HepG2 (cell line): Measurements from ENCODE around the gene CCL5. TPM values are rescaled to one million over a fixed set of nuclear protein-coding genes. Genes with fewer than 3 reads are reported as not detected.
A peak's percentile ranks its signal among the peaks of the same experiment; 100 is the strongest.

Experiments
- ATAC-seq: fragments of 200-7000 bp; cut with Tn5 transposase; 3 replicates; pipeline ENCODE4 v1.9.1; 2020; ENCODE audit warnings: mild to moderate bottlenecking, moderate library complexity
- BruUV-seq: library from RNA; stranded (reverse); fragments of 400-500 nt; replicated peaks from 2 replicates; lab custom pipeline; 2021; lab: Mats Ljungman, UMichigan
- CTCF ChIA-PET: fragments of 300-600 bp; formaldehyde crosslinking; extraction: SDS; loops from one replicate; lab custom pipeline; 2021; ENCODE audit warnings: low total read pairs, inconsistent platforms, low intra/inter-chr PET ratio; lab: Yijun Ruan, JAX
- POLR2A ChIA-PET: fragments of 350-600 bp; sonication (Branson Sonifier 250); formaldehyde crosslinking; loops from one replicate; lab custom pipeline; 2020; ENCODE audit warnings: antibody characterized with exemption, inconsistent platforms; lab: Yijun Ruan, JAX
- DNase-seq: peaks from one replicate; pipeline ENCODE4 v3.0.0-alpha.2; 2015; ENCODE audit warnings: low spot score
- FAIRE-seq: peaks from 3 replicates; lab custom pipeline; 2011; peaks lifted over from hg19 to GRCh38; lab: Jason Lieb, UNC
- H2AFZ ChIP-seq: one replicate; pipeline ENCODE4 v1.6.1; 2011; ENCODE audit warnings: low read length, inconsistent platforms
- H3K27ac ChIP-seq: fragments of 300-600 bp; 3 replicates; pipeline ENCODE4 v1.8.0; 2011; ENCODE audit warnings: mixed run types, mild to moderate bottlenecking, mixed read lengths, low read length, inconsistent platforms; ENCODE audit not compliant: insufficient read depth; ENCODE audit errors: extremely low read length
- H3K27me3 ChIP-seq, 2 experiments: fragments of 200-600 bp in 1 of 2; 2 replicates in 1 of 2; 3 replicates in 1 of 2; pipeline versions ENCODE4 v1.6.0 to v1.8.0; 2011; ENCODE audit warnings: low read length in 2 of 2, mild to moderate bottlenecking in 2 of 2, moderate library complexity in 2 of 2, inconsistent platforms in 1 of 2; ENCODE audit not compliant: insufficient read depth in 2 of 2, control insufficient read depth in 1 of 2
- H3K36me3 ChIP-seq, 2 experiments: fragments of 200-600 bp in 1 of 2; replicated peaks in 1 of 2; 2 replicates in 1 of 2; 3 replicates in 1 of 2; pipeline versions ENCODE4 v1.5.1 to v1.8.0; 2011; ENCODE audit warnings: low read length in 2 of 2, inconsistent platforms in 1 of 2; ENCODE audit not compliant: insufficient read depth in 2 of 2, control insufficient read depth in 1 of 2
- H3K4me1 ChIP-seq: 2 replicates; pipeline ENCODE4 v1.5.1; 2012; ENCODE audit warnings: low read length, inconsistent platforms; ENCODE audit not compliant: insufficient read depth
- H3K4me2 ChIP-seq: 2 replicates; pipeline ENCODE4 v1.6.0; 2011; ENCODE audit warnings: low read depth, low read length, inconsistent platforms
- H3K4me3 ChIP-seq, 3 experiments: fragments of 200-600 bp in 1 of 3; sonication (generic), shearing (Covaris generic) in 1 of 3; replicated peaks in 1 of 3; 2 replicates each; pipeline ENCODE4 v1.5.1; 2011 to 2016; ENCODE audit warnings: low read length in 3 of 3, inconsistent platforms in 2 of 3, low read depth in 2 of 3, mild to moderate bottlenecking in 2 of 3, control low read depth in 1 of 3, mixed read lengths in 1 of 3; ENCODE audit not compliant: insufficient read depth in 1 of 3
- H3K79me2 ChIP-seq: one replicate; pipeline ENCODE4 v1.6.1; 2011; ENCODE audit warnings: low read length, inconsistent platforms; ENCODE audit not compliant: insufficient read depth
- H3K9ac ChIP-seq: 2 replicates; pipeline ENCODE4 v1.6.0; 2011; ENCODE audit warnings: mild to moderate bottlenecking, low read depth, low read length, inconsistent platforms; ENCODE audit not compliant: insufficient read depth
- H3K9me3 ChIP-seq: 2 replicates; pipeline ENCODE4 v1.5.1; 2012; ENCODE audit warnings: mild to moderate bottlenecking, low read length
- H4K20me1 ChIP-seq: 2 replicates; pipeline ENCODE4 v1.6.0; 2011; ENCODE audit warnings: inconsistent platforms, mild to moderate bottlenecking, low read length, moderate library complexity; ENCODE audit not compliant: insufficient read depth
- AGO2 ChIP-seq: fragments of 200-400 bp; formaldehyde crosslinking; optimal IDR thresholded peaks from 2 replicates; pipeline ENCODE3; 2017; ENCODE audit warnings: mild to moderate bottlenecking, low read depth, low read length, moderate library complexity
- CENPT ChIP-seq: sonication (generic); formaldehyde crosslinking; IDR thresholded peaks from 2 replicates; pipeline ENCODE4 v1.8.0; 2022; ENCODE audit warnings: low read depth, mild to moderate bottlenecking, moderate library complexity, missing genetic modification reagents
- CENPX ChIP-seq: sonication (generic); formaldehyde crosslinking; IDR thresholded peaks from 2 replicates; pipeline ENCODE4 v1.9.0; 2021; ENCODE audit warnings: mild to moderate bottlenecking, missing genetic modification reagents, moderate library complexity
- RXRB ChIP-seq: IDR thresholded peaks from 2 replicates; pipeline ENCODE4 v1.6.1; 2016; ENCODE audit warnings: borderline replicate concordance, missing genetic modification reagents, missing compliant biosample characterization
- ZFP82 ChIP-seq: sonication (generic); formaldehyde crosslinking; IDR thresholded peaks from 2 replicates; pipeline ENCODE4 v1.5.1; 2020; ENCODE audit warnings: mild to moderate bottlenecking, missing genetic modification reagents, borderline replicate concordance
- ZNF510 ChIP-seq: sonication (generic); formaldehyde crosslinking; IDR thresholded peaks from 2 replicates; pipeline ENCODE4 v1.4.0; 2020; ENCODE audit warnings: low read depth, mild to moderate bottlenecking, missing genetic modification reagents
- ZNF703 ChIP-seq: sonication (generic); formaldehyde crosslinking; IDR thresholded peaks from 2 replicates; pipeline ENCODE4 v1.5.1; 2020; ENCODE audit warnings: missing genetic modification reagents, mild to moderate bottlenecking, moderate library complexity, borderline replicate concordance
- WGBS: methylation state at CpG from one replicate; pipeline ENCODE4 v1.1.6; 2017; ENCODE audit warnings: low lambda C conversion rate; 5-methylcytosine and 5-hydroxymethylcytosine counted together
- in situ Hi-C: cut with HindIII; loops from 2 replicates; pipeline ENCODE4 v1.10.0; 2017; ENCODE audit warnings: low pct_unique_long_range_greater_than_20kb; ENCODE audit not compliant: extremely low pct_ligation_motif_present
- intact Hi-C: fragments of 100-400 bp; cut with micrococcal nuclease; formaldehyde crosslinking; loops from one replicate; pipeline ENCODE4 v1.10.0; 2022; ENCODE audit not compliant: unreplicated experiment
- polyA plus RNA-seq, 8 experiments: library from polyadenylated mRNA; depleted of rRNA in 3 of 8; stranded (reverse) in 7 of 8; unstranded in 1 of 8; fragments of >200 nt; fragmentation: Illumina TruSeq in 4 of 8; extraction: Trizol in 4 of 8; gene quantifications; 2 replicates each; pipeline versions ENCODE4 v1.2.1 to v1.2.3, GENCODE V29; 2011 to 2016; ENCODE audit warnings: low read depth in 4 of 8, missing spikeins in 1 of 8, mixed read lengths in 1 of 8; ENCODE audit not compliant: insufficient read depth in 1 of 8
- total RNA-seq, 5 experiments: library from RNA; depleted of rRNA; stranded (reverse); fragments of >200 nt; fragmentation: Illumina TruSeq; extraction: Trizol; gene quantifications; 2 replicates each; pipeline ENCODE4 v1.2.3, GENCODE V29; 2016; ENCODE audit warnings: low read depth in 1 of 5
- TF ChIP-seq, protein P1 (sequence below): sonication (generic); formaldehyde crosslinking; IDR thresholded peaks from 2 replicates; pipeline ENCODE4 v1.5.1; 2020; ENCODE audit warnings: mild to moderate bottlenecking, missing genetic modification reagents

Gene CCL5
- total and polyA plus RNA-seq, 2 of the 13 experiments (the other 11 are each of a cell fraction or from before 2014, with no cell fraction given): 0.13 to 0.29 TPM

- WGBS: 54% methylated on average over 7 of the region's 8 CpGs
- no peak overlapping the region for H3K4me3 ChIP-seq
- H3K27me3 ChIP-seq: no peaks in the 10 kb centered on the region
- no peak overlapping the region for H3K9ac ChIP-seq
- no TSS peak for BruUV-seq
- H3K79me2 ChIP-seq: no peaks in the 10 kb centered on the region
- H3K4me1 ChIP-seq: peaks cover 31% of the 10 kb centered on the region
- ChIA-PET CTCF (no interaction called here), POLR2A (no interaction called here)
- ATAC-seq (peak; percentile 38; the same call in 1 of the 3 replicates), DNase-seq (no peak), FAIRE-seq (no peak)
- in situ Hi-C loops (no loop called here), intact Hi-C loops (no loop called here)
- H3K36me3 ChIP-seq: no peaks in the 10 kb centered on the region
- TF ChIP-seq CENPT: no peak
- TF ChIP-seq ZNF703 (CRISPR knock-in tag): no peak
- TF ChIP-seq AGO2: no peak
- TF ChIP-seq ZNF510 (CRISPR knock-in tag): no peak
- TF ChIP-seq, protein P1, sequence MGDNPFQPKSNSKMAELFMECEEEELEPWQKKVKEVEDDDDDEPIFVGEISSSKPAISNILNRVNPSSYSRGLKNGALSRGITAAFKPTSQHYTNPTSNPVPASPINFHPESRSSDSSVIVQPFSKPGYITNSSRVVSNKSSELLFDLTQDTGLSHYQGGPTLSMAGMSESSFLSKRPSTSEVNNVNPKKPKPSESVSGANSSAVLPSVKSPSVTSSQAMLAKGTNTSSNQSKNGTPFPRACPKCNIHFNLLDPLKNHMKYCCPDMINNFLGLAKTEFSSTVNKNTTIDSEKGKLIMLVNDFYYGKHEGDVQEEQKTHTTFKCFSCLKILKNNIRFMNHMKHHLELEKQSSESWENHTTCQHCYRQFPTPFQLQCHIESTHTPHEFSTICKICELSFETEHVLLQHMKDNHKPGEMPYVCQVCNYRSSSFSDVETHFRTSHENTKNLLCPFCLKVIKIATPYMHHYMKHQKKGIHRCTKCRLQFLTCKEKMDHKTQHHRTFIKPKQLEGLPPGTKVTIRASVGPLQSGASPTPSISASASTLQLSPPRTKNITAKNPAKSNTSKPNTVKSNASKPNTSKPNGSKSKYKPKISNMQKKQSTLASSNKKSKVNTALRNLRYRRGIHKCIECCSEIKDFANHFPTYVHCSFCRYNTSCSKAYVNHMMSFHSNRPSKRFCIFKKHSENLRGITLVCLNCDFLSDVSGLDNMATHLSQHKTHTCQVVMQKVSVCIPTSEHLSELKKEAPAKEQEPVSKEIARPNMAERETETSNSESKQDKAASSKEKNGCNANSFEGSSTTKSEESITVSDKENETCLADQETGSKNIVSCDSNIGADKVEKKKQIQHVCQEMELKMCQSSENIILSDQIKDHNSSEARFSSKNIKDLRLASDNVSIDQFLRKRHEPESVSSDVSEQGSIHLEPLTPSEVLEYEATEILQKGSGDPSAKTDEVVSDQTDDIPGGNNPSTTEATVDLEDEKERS (CRISPR knock-in tag): no peak
- TF ChIP-seq RXRB (CRISPR knock-in tag): no peak
- TF ChIP-seq CENPX (CRISPR knock-in tag): no peak
- TF ChIP-seq ZFP82 (CRISPR knock-in tag): no peak
- no peak overlapping the region for H3K27ac ChIP-seq
- H3K9me3 ChIP-seq: no peaks in the 10 kb centered on the region
- H4K20me1 ChIP-seq: no peaks in the 10 kb centered on the region
- no peak overlapping the region for H3K4me2 ChIP-seq
- H2AFZ ChIP-seq: no peak overlapping the region
Measured at GRCh38 chr17:35870906-35871819, 9.0 kb downstream of the CCL5 start.
